RWPE2 (cell line): ENCODE results near the gene UNC93B1.

ENCODE experiments used
- ATAC-seq: fragments of 200-7000 bp; cut with Tn5 transposase; 3 replicates; pipeline ENCODE4 v1.9.1; 2021; ENCODE audit warnings: low read depth
- DNase-seq: peaks from one replicate; pipeline ENCODE4 v3.0.0-alpha.2; 2020; ENCODE audit warnings: low spot score
- H3K27ac ChIP-seq: fragments of 450-650 bp; 2 replicates; pipeline ENCODE4 v1.5.1; 2017; ENCODE audit warnings: mild to moderate bottlenecking; ENCODE audit not compliant: poor library complexity, severe bottlenecking
- H3K27me3 ChIP-seq: fragments of 250-450 bp; sonication (Bioruptor Pico); 2 replicates; pipeline ENCODE4 v1.5.1; 2021; ENCODE audit warnings: mild to moderate bottlenecking, moderate library complexity; ENCODE audit not compliant: insufficient read depth, poor library complexity, severe bottlenecking
- H3K36me3 ChIP-seq: fragments of 250-450 bp; sonication (Bioruptor Pico); 2 replicates; pipeline ENCODE4 v1.5.1; 2020; ENCODE audit warnings: low read depth, mild to moderate bottlenecking, moderate library complexity
- H3K4me1 ChIP-seq: fragments of 250-450 bp; sonication (Bioruptor Pico); 2 replicates; pipeline ENCODE4 v1.5.1; 2021; ENCODE audit warnings: mild to moderate bottlenecking, moderate library complexity; ENCODE audit not compliant: insufficient read depth, poor library complexity, severe bottlenecking
- H3K4me3 ChIP-seq: fragments of 250-450 bp; sonication (Bioruptor Pico); 2 replicates; pipeline ENCODE4 v1.5.1; 2021; ENCODE audit warnings: mild to moderate bottlenecking, moderate library complexity; ENCODE audit not compliant: severe bottlenecking
- H3K9me3 ChIP-seq: fragments of 250-450 bp; sonication (Bioruptor Pico); 2 replicates; pipeline ENCODE4 v1.5.1; 2021; ENCODE audit warnings: mild to moderate bottlenecking, moderate library complexity; ENCODE audit not compliant: severe bottlenecking
- TF ChIP-seq, protein P1 (sequence below): fragments of 450-650 bp; IDR thresholded peaks from one replicate; pipeline ENCODE4 v1.5.1; 2017; ENCODE audit warnings: mild to moderate bottlenecking, moderate library complexity; ENCODE audit not compliant: poor library complexity, severe bottlenecking

The UNC93B1 gene

DNA sequence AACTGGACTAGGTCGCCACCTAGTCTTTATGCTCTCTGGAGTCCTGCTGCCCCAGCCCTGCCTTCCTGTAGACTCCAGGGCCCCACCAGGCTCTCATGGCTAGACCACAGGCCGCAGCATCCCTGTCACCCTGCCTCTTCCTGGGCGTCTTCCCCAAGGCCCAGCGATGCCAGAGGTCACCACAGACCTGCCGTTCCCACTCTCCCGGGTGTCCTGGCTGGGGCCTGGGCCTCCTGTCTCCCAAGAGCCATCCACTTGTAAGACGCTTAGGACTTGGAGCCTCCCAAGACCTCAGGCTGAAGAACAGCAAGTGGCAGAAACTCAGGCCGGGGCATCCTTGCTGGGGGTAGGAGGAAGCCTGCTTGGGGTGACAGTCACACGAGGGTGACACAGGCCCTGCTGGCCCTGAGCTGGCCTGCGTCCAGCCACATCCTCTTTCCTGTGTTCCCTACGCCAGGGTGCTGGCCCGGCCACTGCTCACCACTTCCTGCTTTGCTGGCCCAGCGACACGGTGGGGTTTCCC is 32.9 kb upstream of the UNC93B1 start:
- ATAC-seq, result no peak
- Histone ChIP-seq H3K36me3 (peaks cover 24% of the 10 kb centered on the region), H3K4me3 (no peak overlapping the region), H3K27me3 (no peaks in the 10 kb centered on the region), H3K27ac (no peak overlapping the region), H3K9me3 (no peaks in the 10 kb centered on the region), H3K4me1 (peaks cover 4% of the 10 kb centered on the region)
- DNase-seq, result no peak
- TF ChIP-seq, protein P1, sequence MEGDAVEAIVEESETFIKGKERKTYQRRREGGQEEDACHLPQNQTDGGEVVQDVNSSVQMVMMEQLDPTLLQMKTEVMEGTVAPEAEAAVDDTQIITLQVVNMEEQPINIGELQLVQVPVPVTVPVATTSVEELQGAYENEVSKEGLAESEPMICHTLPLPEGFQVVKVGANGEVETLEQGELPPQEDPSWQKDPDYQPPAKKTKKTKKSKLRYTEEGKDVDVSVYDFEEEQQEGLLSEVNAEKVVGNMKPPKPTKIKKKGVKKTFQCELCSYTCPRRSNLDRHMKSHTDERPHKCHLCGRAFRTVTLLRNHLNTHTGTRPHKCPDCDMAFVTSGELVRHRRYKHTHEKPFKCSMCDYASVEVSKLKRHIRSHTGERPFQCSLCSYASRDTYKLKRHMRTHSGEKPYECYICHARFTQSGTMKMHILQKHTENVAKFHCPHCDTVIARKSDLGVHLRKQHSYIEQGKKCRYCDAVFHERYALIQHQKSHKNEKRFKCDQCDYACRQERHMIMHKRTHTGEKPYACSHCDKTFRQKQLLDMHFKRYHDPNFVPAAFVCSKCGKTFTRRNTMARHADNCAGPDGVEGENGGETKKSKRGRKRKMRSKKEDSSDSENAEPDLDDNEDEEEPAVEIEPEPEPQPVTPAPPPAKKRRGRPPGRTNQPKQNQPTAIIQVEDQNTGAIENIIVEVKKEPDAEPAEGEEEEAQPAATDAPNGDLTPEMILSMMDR, result no peak

DNA sequence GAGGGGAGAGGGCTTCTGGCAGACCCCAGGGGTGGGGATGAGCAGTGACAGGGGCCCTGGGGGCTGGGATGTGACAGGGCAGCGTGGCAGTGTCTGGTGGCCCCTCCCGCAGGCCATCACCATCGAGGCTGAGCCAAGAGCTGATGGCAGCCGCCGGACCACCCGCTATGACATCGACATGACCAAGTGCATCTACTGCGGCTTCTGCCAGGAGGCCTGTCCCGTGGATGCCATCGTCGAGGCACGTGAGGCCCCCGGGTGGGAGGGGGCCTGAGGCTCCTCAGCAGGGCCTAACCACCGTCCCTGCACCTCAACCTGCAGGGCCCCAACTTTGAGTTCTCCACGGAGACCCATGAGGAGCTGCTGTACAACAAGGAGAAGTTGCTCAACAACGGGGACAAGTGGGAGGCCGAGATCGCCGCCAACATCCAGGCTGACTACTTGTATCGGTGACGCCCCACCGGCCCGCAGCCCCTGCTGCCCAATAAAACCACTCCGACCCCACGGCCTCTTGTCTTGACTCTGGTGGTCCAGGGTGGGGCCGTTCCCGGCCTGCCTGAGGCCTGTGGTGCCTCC is 32.3 kb upstream of the UNC93B1 start:
- Histone ChIP-seq H3K4me3 (no peak overlapping the region), H3K36me3 (peaks cover 24% of the 10 kb centered on the region), H3K27me3 (no peaks in the 10 kb centered on the region), H3K27ac (no peak overlapping the region), H3K9me3 (no peaks in the 10 kb centered on the region), H3K4me1 (peaks cover 8% of the 10 kb centered on the region)
- ATAC-seq, result no peak
- no peak for DNase-seq
- TF ChIP-seq, protein P1, result no peak

DNA sequence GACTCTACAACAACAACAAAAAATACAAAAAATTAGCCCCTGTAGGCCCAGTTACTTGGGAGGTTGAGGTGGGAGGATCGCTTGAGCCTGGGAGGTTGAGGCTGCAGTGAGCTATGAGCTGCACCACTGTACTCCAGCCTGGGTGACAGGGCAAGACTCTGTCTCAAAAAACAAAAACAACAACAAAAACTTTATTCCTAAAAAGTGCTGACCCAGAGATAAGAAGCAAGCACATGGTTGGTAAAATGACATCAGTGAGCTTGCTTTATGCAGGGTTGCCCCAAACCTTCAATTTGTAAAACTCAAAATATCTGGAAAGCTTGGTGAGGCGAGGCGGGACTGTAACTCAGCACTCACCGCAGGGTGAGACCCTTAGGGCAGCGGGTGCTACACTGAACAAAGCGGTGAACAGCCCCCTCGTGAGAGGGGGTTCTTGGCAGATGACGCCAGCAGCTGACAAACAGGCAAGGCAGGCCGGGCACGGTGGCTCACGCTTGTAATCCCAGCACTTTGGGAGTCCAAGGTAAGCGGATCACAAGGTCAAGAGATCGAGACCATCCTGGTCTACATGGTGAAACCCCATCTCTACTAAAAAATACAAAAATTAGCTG is 31.5 kb upstream of the UNC93B1 start:
- no peak for DNase-seq
- Histone ChIP-seq H3K4me1 (peaks cover 8% of the 10 kb centered on the region), H3K27me3 (no peaks in the 10 kb centered on the region), H3K9me3 (no peaks in the 10 kb centered on the region), H3K36me3 (peaks cover 24% of the 10 kb centered on the region), H3K4me3 (no peak overlapping the region), H3K27ac (no peak overlapping the region)
- no peak for ATAC-seq
- TF ChIP-seq, protein P1, result no peak

DNA sequence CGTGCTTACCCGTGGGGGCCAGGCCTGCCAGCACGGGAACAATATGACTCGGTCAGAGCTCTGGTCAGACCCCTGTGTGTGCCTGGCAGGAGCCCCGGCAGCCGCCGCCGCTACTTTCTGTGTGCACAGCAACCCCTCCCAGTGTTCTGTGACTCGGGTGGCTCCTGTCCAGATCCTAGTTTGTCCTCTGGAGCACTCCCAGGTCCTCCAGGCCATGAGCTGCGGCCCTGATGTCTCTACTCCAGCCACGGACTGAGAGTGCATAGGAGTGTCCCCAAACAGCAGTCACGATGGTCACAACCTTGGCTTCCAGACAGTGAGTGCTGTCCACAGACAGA is 29.8 kb upstream of the UNC93B1 start:
- Histone ChIP-seq H3K4me1 (peaks cover 15% of the 10 kb centered on the region), H3K27me3 (no peaks in the 10 kb centered on the region), H3K9me3 (no peaks in the 10 kb centered on the region), H3K4me3 (no peak overlapping the region), H3K36me3 (peaks cover 24% of the 10 kb centered on the region), H3K27ac (no peak overlapping the region)
- ATAC-seq, result no peak
- DNase-seq, result no peak
- TF ChIP-seq, protein P1, result no peak
